PFSK-1 (cell line): Measurements from ENCODE around the gene KIAA0753.

Experiments
- FOXP2 ChIP-seq: optimal IDR thresholded peaks from 2 replicates; pipeline ENCODE3; 2011; ENCODE audit warnings: borderline replicate concordance, control low read depth, inconsistent platforms; ENCODE audit not compliant: insufficient read depth; ENCODE audit errors: extremely low read length, extremely low read depth
- TF ChIP-seq, protein P1 (sequence below), 2 experiments: IDR thresholded peaks; 2 replicates each; pipeline versions ENCODE4 v1.6.1 to v1.8.0; 2011 to 2012; ENCODE audit warnings: low read depth in 2 of 2, low read length in 2 of 2, control low read depth in 1 of 2, inconsistent platforms in 1 of 2, mild to moderate bottlenecking in 1 of 2, moderate library complexity in 1 of 2; ENCODE audit not compliant: insufficient read depth in 1 of 2

DNA sequence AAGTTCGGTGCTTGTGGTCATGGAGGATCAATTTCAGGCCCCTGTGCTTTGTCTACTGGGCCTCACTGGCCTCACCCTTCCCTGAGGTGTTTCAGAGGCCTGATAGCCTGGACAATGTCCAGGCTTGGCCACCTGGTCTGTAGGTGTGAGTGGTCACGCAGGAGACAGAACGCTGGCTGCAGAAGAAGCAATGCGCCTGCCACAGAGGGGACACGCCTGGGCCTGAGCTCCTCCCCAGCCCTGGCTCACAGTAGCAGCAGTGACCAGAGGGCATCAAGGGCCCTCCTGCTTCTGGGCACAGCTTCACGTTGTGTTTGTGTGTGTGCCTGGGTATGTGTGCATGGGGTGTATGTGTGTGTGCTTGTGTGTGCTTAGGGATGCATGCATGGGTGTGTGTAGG is 82.2 kb downstream of the KIAA0753 start:
- no peak for TF ChIP-seq FOXP2
- TF ChIP-seq, protein P1, sequence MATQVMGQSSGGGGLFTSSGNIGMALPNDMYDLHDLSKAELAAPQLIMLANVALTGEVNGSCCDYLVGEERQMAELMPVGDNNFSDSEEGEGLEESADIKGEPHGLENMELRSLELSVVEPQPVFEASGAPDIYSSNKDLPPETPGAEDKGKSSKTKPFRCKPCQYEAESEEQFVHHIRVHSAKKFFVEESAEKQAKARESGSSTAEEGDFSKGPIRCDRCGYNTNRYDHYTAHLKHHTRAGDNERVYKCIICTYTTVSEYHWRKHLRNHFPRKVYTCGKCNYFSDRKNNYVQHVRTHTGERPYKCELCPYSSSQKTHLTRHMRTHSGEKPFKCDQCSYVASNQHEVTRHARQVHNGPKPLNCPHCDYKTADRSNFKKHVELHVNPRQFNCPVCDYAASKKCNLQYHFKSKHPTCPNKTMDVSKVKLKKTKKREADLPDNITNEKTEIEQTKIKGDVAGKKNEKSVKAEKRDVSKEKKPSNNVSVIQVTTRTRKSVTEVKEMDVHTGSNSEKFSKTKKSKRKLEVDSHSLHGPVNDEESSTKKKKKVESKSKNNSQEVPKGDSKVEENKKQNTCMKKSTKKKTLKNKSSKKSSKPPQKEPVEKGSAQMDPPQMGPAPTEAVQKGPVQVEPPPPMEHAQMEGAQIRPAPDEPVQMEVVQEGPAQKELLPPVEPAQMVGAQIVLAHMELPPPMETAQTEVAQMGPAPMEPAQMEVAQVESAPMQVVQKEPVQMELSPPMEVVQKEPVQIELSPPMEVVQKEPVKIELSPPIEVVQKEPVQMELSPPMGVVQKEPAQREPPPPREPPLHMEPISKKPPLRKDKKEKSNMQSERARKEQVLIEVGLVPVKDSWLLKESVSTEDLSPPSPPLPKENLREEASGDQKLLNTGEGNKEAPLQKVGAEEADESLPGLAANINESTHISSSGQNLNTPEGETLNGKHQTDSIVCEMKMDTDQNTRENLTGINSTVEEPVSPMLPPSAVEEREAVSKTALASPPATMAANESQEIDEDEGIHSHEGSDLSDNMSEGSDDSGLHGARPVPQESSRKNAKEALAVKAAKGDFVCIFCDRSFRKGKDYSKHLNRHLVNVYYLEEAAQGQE (IDR thresholded peaks at IDR 0.05; ENCODE audit: insufficient read depth in 1 of 2, low read depth in 2 of 2, low read length in 2 of 2) = no peak
